Panc1 (cell line): Measurements from ENCODE around the gene FHIT. TPM values are rescaled to one million over a fixed set of nuclear protein-coding genes. Genes with fewer than 3 reads are reported as not detected.
"Not testable (repeated sequence)": the region's sequence is repeated elsewhere in the genome, so short reads cannot be mapped to it uniquely, and the experiment has no call there.

ENCODE experiments used
- ATAC-seq: fragments of 200-7000 bp; cut with Tn5 transposase; 2 replicates; pipeline ENCODE4 v1.9.1; 2020; ENCODE audit warnings: mild to moderate bottlenecking, moderate library complexity
- BruUV-seq: library from RNA; stranded (reverse); fragments of 400-500 nt; replicated peaks from 2 replicates; lab custom pipeline; 2021; lab: Mats Ljungman, UMichigan
- CTCF ChIA-PET: fragments of 300-600 bp; sonication (Branson Sonifier 250); formaldehyde crosslinking; loops from one replicate; lab custom pipeline; 2022; ENCODE audit warnings: antibody characterized with exemption; lab: Charles Lee
- POLR2A ChIA-PET: fragments of 300-600 bp; sonication (Branson Sonifier 250); formaldehyde crosslinking; loops from one replicate; lab custom pipeline; 2022; ENCODE audit warnings: antibody characterized with exemption; lab: Charles Lee
- DNase-seq: peaks from one replicate; pipeline ENCODE4 v3.0.0-alpha.2; 2010; ENCODE audit warnings: low read depth, low spot score
- H3K27ac ChIP-seq: 2 replicates; pipeline ENCODE4 v1.5.1; 2011; ENCODE audit warnings: mild to moderate bottlenecking, low read length, inconsistent platforms
- H3K27me3 ChIP-seq: fragments of 200-500 bp; sonication (Bioruptor generic); 2 replicates; pipeline ENCODE4 v1.6.0; 2014; ENCODE audit warnings: low read length, inconsistent platforms; ENCODE audit not compliant: control insufficient read depth, insufficient read depth
- H3K36me3 ChIP-seq: fragments of 200-500 bp; sonication (Bioruptor generic); 2 replicates; pipeline ENCODE4 v1.5.1; 2014; ENCODE audit warnings: inconsistent platforms, mild to moderate bottlenecking, low read length, moderate library complexity; ENCODE audit not compliant: control insufficient read depth, insufficient read depth
- H3K4me1 ChIP-seq: 2 replicates; pipeline ENCODE4 v1.5.1; 2011; ENCODE audit warnings: inconsistent platforms, mild to moderate bottlenecking, low read length, moderate library complexity; ENCODE audit not compliant: control insufficient read depth, insufficient read depth
- H3K4me3 ChIP-seq, 2 experiments: 2 replicates each; pipeline ENCODE4 v1.5.1; 2011 to 2012; ENCODE audit warnings: low read depth in 2 of 2, low read length in 2 of 2, mild to moderate bottlenecking in 2 of 2, inconsistent platforms in 1 of 2, moderate library complexity in 1 of 2
- H3K9me3 ChIP-seq: fragments of 200-500 bp; sonication (Bioruptor generic); 2 replicates; pipeline ENCODE4 v1.5.1; 2014; ENCODE audit warnings: low read depth, mild to moderate bottlenecking, inconsistent platforms, low read length, moderate library complexity; ENCODE audit not compliant: control insufficient read depth, insufficient read depth
- POLR2AphosphoS5 ChIP-seq: IDR thresholded peaks from 2 replicates; pipeline ENCODE4 v1.6.1; 2012; ENCODE audit warnings: mild to moderate bottlenecking, low read depth, low read length, moderate library complexity
- SIN3A ChIP-seq: IDR thresholded peaks from 2 replicates; pipeline ENCODE4 v1.6.1; 2012; ENCODE audit warnings: low read depth, mild to moderate bottlenecking, low read length, moderate library complexity, borderline replicate concordance; ENCODE audit not compliant: insufficient read depth
- TCF7L2 ChIP-seq: IDR thresholded peaks from 2 replicates; pipeline ENCODE4 v1.6.1; 2011; ENCODE audit warnings: mild to moderate bottlenecking, low read depth, low read length, inconsistent platforms
- in situ Hi-C: cut with HindIII; loops from 2 replicates; pipeline ENCODE4 v1.10.0; 2016; ENCODE audit warnings: low sequenced_read_pairs, low pct_unique_long_range_greater_than_20kb
- intact Hi-C: fragments of 100-400 bp; cut with micrococcal nuclease; formaldehyde crosslinking; loops from one replicate; pipeline ENCODE4 v1.10.0; 2022; ENCODE audit not compliant: unreplicated experiment
- total RNA-seq: library from RNA; stranded (reverse); gene quantifications from one replicate; pipeline ENCODE4 v1.2.1, GENCODE V29; 2021; ENCODE audit not compliant: unreplicated experiment
- TF ChIP-seq, protein P1 (sequence below), 2 experiments: IDR thresholded peaks; 2 replicates each; pipeline ENCODE4 v1.6.1; 2011 to 2012; ENCODE audit warnings: low read depth in 2 of 2, control low read depth in 1 of 2, low read length in 1 of 2, mild to moderate bottlenecking in 1 of 2, moderate library complexity in 1 of 2; ENCODE audit not compliant: insufficient read depth in 1 of 2
- TF ChIP-seq, protein P2 (sequence below): fragments of 450-650 bp; IDR thresholded peaks from 2 replicates; pipeline ENCODE4 v1.5.1; 2017; ENCODE audit warnings: mild to moderate bottlenecking

The FHIT gene
- total RNA-seq, 1 experiment from 2014 or later, result 2.2 TPM

DNA sequence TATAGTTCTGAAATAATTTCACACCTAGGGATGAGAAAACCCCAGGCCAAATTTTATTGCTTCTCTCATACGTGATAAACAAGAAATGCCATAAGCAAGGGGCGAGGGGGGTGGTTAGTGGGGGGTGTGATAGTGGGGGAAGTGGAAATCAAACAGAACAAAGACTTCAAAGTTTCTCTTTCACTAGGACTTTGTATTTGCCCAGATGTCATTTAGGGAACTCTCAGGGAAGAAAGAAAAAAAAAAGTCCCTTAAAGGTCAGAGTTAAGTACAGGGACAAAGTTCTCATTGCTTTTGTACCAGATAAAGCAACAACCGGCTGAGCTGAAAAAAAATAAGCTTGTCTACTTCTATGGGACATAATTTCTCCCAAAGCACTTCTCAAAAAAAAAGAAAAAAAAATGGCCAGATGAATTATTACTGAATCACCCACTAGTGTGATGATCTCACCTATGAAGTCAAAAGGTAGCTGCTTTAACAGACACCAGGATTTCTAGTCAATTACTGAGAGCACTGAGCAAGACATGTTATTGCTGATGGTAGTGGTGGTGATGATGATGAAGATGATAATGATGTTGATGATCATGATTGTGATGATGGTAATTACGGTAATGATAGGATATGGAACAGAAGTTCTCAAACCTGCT lies 56.2 kb downstream of the FHIT start:
- no peak overlapping the region for H3K27ac ChIP-seq
- H3K4me3 ChIP-seq, result no peak overlapping the region
- H3K27me3 ChIP-seq, result no peaks in the 10 kb centered on the region
- TF ChIP-seq, protein P1, sequence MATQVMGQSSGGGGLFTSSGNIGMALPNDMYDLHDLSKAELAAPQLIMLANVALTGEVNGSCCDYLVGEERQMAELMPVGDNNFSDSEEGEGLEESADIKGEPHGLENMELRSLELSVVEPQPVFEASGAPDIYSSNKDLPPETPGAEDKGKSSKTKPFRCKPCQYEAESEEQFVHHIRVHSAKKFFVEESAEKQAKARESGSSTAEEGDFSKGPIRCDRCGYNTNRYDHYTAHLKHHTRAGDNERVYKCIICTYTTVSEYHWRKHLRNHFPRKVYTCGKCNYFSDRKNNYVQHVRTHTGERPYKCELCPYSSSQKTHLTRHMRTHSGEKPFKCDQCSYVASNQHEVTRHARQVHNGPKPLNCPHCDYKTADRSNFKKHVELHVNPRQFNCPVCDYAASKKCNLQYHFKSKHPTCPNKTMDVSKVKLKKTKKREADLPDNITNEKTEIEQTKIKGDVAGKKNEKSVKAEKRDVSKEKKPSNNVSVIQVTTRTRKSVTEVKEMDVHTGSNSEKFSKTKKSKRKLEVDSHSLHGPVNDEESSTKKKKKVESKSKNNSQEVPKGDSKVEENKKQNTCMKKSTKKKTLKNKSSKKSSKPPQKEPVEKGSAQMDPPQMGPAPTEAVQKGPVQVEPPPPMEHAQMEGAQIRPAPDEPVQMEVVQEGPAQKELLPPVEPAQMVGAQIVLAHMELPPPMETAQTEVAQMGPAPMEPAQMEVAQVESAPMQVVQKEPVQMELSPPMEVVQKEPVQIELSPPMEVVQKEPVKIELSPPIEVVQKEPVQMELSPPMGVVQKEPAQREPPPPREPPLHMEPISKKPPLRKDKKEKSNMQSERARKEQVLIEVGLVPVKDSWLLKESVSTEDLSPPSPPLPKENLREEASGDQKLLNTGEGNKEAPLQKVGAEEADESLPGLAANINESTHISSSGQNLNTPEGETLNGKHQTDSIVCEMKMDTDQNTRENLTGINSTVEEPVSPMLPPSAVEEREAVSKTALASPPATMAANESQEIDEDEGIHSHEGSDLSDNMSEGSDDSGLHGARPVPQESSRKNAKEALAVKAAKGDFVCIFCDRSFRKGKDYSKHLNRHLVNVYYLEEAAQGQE (IDR thresholded peaks at IDR 0.05; ENCODE audit: insufficient read depth in 1 of 2, low read depth in 2 of 2, low read length in 1 of 2), result no peak
- TF ChIP-seq SIN3A, result no peak
- no peak for TF ChIP-seq TCF7L2
- intact Hi-C loops (no loop called here), in situ Hi-C loops (no loop called here)
- ChIA-PET POLR2A (interaction anchor here (0.6 kb wide), 1 partner anchor 14 kb away, joined by 3 read pairs; no protein-coding TSS in a partner anchor), CTCF (no interaction called here)
- no peaks in the 10 kb centered on the region for H3K9me3 ChIP-seq
- no peaks in the 10 kb centered on the region for H3K36me3 ChIP-seq
- DNase-seq (no peak), ATAC-seq (no peak)
- BruUV-seq, result no TSS peak
- no peaks in the 10 kb centered on the region for H3K4me1 ChIP-seq

DNA sequence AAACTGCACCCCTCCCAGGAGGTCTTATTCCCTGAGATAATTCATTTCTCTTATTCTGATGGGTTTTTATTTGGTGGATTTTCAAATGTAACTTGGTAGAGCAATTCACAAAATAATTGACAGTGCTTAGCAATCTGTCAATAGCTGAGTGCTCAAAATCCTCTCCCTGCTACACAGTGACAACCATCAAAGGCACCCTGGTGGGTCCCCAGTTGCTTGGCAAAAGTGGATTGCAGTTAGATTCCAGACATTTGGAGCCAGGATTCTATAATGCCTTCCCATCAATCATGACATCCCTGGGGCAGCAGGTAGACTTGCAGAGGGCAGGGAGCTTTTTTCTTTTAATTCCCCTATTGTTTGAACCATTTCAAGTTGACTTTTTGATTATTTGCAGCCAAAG lies 59.0 kb downstream of the FHIT start:
- no peak for ATAC-seq
- CTCF ChIA-PET, result no interaction called here
- no peak for DNase-seq
- no peaks in the 10 kb centered on the region for H3K9me3 ChIP-seq
- H3K27ac ChIP-seq, result no peak overlapping the region
- no peak overlapping the region for H3K4me3 ChIP-seq
- no peaks in the 10 kb centered on the region for H3K36me3 ChIP-seq
- no peaks in the 10 kb centered on the region for H3K27me3 ChIP-seq
- POLR2A ChIA-PET, result no interaction called here
- intact Hi-C loops, result no loop called here
- no TSS peak for BruUV-seq
- H3K4me1 ChIP-seq, result no peaks in the 10 kb centered on the region
- TF ChIP-seq TCF7L2 (no peak), SIN3A (no peak), POLR2AphosphoS5 (no peak)
- TF ChIP-seq, protein P1 (IDR thresholded peaks at IDR 0.05; ENCODE audit: insufficient read depth in 1 of 2, low read depth in 2 of 2, low read length in 1 of 2), result no peak
- TF ChIP-seq, protein P2, sequence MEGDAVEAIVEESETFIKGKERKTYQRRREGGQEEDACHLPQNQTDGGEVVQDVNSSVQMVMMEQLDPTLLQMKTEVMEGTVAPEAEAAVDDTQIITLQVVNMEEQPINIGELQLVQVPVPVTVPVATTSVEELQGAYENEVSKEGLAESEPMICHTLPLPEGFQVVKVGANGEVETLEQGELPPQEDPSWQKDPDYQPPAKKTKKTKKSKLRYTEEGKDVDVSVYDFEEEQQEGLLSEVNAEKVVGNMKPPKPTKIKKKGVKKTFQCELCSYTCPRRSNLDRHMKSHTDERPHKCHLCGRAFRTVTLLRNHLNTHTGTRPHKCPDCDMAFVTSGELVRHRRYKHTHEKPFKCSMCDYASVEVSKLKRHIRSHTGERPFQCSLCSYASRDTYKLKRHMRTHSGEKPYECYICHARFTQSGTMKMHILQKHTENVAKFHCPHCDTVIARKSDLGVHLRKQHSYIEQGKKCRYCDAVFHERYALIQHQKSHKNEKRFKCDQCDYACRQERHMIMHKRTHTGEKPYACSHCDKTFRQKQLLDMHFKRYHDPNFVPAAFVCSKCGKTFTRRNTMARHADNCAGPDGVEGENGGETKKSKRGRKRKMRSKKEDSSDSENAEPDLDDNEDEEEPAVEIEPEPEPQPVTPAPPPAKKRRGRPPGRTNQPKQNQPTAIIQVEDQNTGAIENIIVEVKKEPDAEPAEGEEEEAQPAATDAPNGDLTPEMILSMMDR, result no peak
- in situ Hi-C loops, result no loop called here

DNA sequence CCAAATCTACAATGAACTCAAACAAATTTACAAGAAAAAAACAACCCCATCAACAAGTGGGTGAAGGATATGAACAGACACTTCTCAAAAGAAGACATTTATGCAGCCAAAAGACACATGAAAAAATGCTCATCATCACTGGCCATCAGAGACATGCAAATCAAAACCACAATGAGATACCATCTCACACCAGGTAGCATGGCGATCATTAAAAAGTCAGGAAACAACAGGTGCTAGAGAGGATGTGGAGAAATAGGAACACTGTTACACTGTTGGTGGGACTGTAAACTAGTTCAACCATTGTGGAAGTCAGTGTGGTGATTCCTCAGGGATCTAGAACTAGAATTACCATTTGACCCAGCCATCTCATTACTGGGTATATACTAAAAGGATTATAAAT lies 61.0 kb downstream of the FHIT start:
- ATAC-seq, in situ Hi-C loops, H3K9me3 ChIP-seq, H3K36me3 ChIP-seq, intact Hi-C loops, POLR2A ChIA-PET, H3K27me3 ChIP-seq, H3K4me1 ChIP-seq, H3K27ac ChIP-seq, BruUV-seq, DNase-seq, H3K4me3 ChIP-seq, CTCF ChIA-PET: not testable (repeated sequence)
